K562 (cell line): ENCODE data around the gene WDR31. TPM values are rescaled to one million over a fixed set of nuclear protein-coding genes. Genes with fewer than 3 reads are reported as not detected.

Experiments used
- ATAC-seq: fragments of 200-7000 bp; cut with Tn5 transposase; 3 replicates; pipeline ENCODE4 v1.9.1; 2020; ENCODE audit warnings: moderate library complexity
- BruUV-seq: library from RNA; stranded (reverse); fragments of 400-500 nt; replicated peaks from 2 replicates; lab custom pipeline; 2021; lab: Mats Ljungman, UMichigan
- CTCF ChIA-PET: fragments of 300-600 bp; formaldehyde crosslinking; extraction: SDS; loops from one replicate; lab custom pipeline; 2021; ENCODE audit warnings: low intra/inter-chr PET ratio; lab: Yijun Ruan, JAX
- POLR2A ChIA-PET: fragments of 300-600, 350-650 bp; sonication (Branson Sonifier 250); formaldehyde crosslinking; extraction: SDS; loops from one replicate; lab custom pipeline; 2021; ENCODE audit warnings: antibody characterized with exemption, inconsistent platforms; lab: Yijun Ruan, JAX
- DNase-seq, 4 experiments: peaks; one replicate each; pipeline versions ENCODE4 v3.0.0 to v3.0.0-alpha.2; 2011 to 2018; ENCODE audit warnings: low spot score in 3 of 4, mixed read lengths in 3 of 4; ENCODE audit errors: extremely low read depth in 1 of 4
- FAIRE-seq: peaks from 2 replicates; lab custom pipeline; 2011; peaks lifted over from hg19 to GRCh38; lab: Jason Lieb, UNC
- H2AFZ ChIP-seq: 2 replicates; pipeline ENCODE4 v1.6.0; 2011; ENCODE audit warnings: low read depth, low read length, control low read depth, inconsistent platforms
- H3K27ac ChIP-seq: fragments of 200-600 bp; 3 replicates; pipeline ENCODE4 v1.8.0; 2011; ENCODE audit warnings: low read depth, mild to moderate bottlenecking, control low read depth, inconsistent platforms, low read length, moderate library complexity, mixed read lengths; ENCODE audit errors: extremely low read depth
- H3K27me3 ChIP-seq, 2 experiments: fragments of 300-600 bp in 1 of 2; 2 replicates in 1 of 2; 3 replicates in 1 of 2; pipeline versions ENCODE4 v1.6.0 to v1.8.0; 2011; ENCODE audit warnings: inconsistent platforms in 2 of 2, low read length in 2 of 2, mild to moderate bottlenecking in 1 of 2, mixed read lengths in 1 of 2, moderate library complexity in 1 of 2; ENCODE audit not compliant: control insufficient read depth in 2 of 2, insufficient read depth in 2 of 2
- H3K36me3 ChIP-seq: fragments of 300-600 bp; 3 replicates; pipeline ENCODE4 v1.8.0; 2011; ENCODE audit warnings: mild to moderate bottlenecking, low read length, inconsistent platforms; ENCODE audit not compliant: control insufficient read depth, insufficient read depth
- H3K4me1 ChIP-seq, 2 experiments: fragments of 200-600 bp in 1 of 2; replicated peaks in 1 of 2; 2 replicates in 1 of 2; 3 replicates in 1 of 2; pipeline versions ENCODE4 v1.5.1 to v1.8.0; 2011; ENCODE audit warnings: inconsistent platforms in 2 of 2, low read length in 2 of 2, mild to moderate bottlenecking in 1 of 2, mixed read lengths in 1 of 2, moderate library complexity in 1 of 2; ENCODE audit not compliant: control insufficient read depth in 2 of 2, insufficient read depth in 2 of 2
- H3K4me2 ChIP-seq: 2 replicates; pipeline ENCODE4 v1.6.1; 2011; ENCODE audit warnings: low read length, control low read depth, inconsistent platforms, mixed read lengths; ENCODE audit not compliant: insufficient read depth
- H3K4me3 ChIP-seq: fragments of 200-600 bp; sonication (generic), shearing (Covaris generic); 2 replicates; pipeline ENCODE4 v1.5.1; 2016; ENCODE audit warnings: control low read depth, inconsistent platforms
- H3K79me2 ChIP-seq: fragments of 200-600 bp; 3 replicates; pipeline ENCODE4 v1.8.0; 2011; ENCODE audit warnings: low read length, inconsistent platforms; ENCODE audit not compliant: control insufficient read depth, insufficient read depth
- H3K9ac ChIP-seq, 2 experiments: 2 replicates each; pipeline versions ENCODE4 v1.6.0 to v1.6.1; 2011; ENCODE audit warnings: low read depth in 2 of 2, low read length in 2 of 2, control low read depth in 1 of 2, inconsistent platforms in 1 of 2, mild to moderate bottlenecking in 1 of 2, mixed read lengths in 1 of 2; ENCODE audit not compliant: insufficient read depth in 1 of 2
- H3K9me1 ChIP-seq: one replicate; pipeline ENCODE4 v1.6.0; 2011; ENCODE audit warnings: inconsistent platforms, mild to moderate bottlenecking, low read length, moderate library complexity; ENCODE audit not compliant: control insufficient read depth, insufficient read depth
- H3K9me3 ChIP-seq: replicated peaks from 2 replicates; pipeline ENCODE4 v1.5.1; 2011; ENCODE audit warnings: low read depth, low read length, inconsistent platforms; ENCODE audit not compliant: control insufficient read depth, insufficient read depth
- H4K20me1 ChIP-seq: replicated peaks from 2 replicates; pipeline ENCODE4 v1.6.1; 2011; ENCODE audit warnings: low read length, inconsistent platforms, mixed read lengths; ENCODE audit not compliant: control insufficient read depth, insufficient read depth
- ETV5 ChIP-seq: sonication (generic); formaldehyde crosslinking; IDR thresholded peaks from 2 replicates; pipeline ENCODE4 v1.4.0; 2020; ENCODE audit warnings: low read depth, mild to moderate bottlenecking, missing genetic modification reagents
- KAT2B ChIP-seq: IDR thresholded peaks from one replicate; pipeline ENCODE4 v1.6.1; 2012; ENCODE audit warnings: low read depth, mild to moderate bottlenecking, control low read depth, inconsistent platforms, low read length, moderate library complexity
- KAT7 ChIP-seq: sonication (generic); formaldehyde crosslinking; IDR thresholded peaks from 2 replicates; pipeline ENCODE4 v1.8.0; 2022; ENCODE audit warnings: missing genetic modification reagents, mild to moderate bottlenecking, borderline replicate concordance
- KLF16 ChIP-seq: IDR thresholded peaks from 2 replicates; pipeline ENCODE4 v1.6.1; 2016; ENCODE audit warnings: antibody characterized with exemption
- RBM25 ChIP-seq: fragments of 200-400 bp; formaldehyde crosslinking; IDR thresholded peaks from 2 replicates; pipeline ENCODE4 v1.6.1; 2018; ENCODE audit warnings: low read length, low read depth, moderate library complexity; ENCODE audit not compliant: severe bottlenecking
- SMAD2 ChIP-seq: fragments of 150-350 bp; IDR thresholded peaks from 2 replicates; pipeline ENCODE4 v1.6.1; 2014; ENCODE audit warnings: low read depth, mild to moderate bottlenecking, low read length
- SMC3 ChIP-seq: conservative IDR thresholded peaks from 2 replicates; pipeline ENCODE4 v1.6.1; 2011; ENCODE audit warnings: low read depth, low read length, improper control_type of control experiment; ENCODE audit not compliant: insufficient read depth
- SRSF7 ChIP-seq: fragments of 200-400 bp; formaldehyde crosslinking; optimal IDR thresholded peaks from 2 replicates; pipeline ENCODE3; 2017; ENCODE audit warnings: mild to moderate bottlenecking, low read depth, low read length
- WGBS: fragments of 100-300 bp; shearing (Covaris generic); methylation state at CpG from one replicate; pipeline ENCODE4 v1.1.6; 2016; ENCODE audit warnings: low coverage, mixed read lengths; ENCODE audit not compliant: insufficient coverage; ENCODE audit errors: missing lambda C conversion rate; 5-methylcytosine and 5-hydroxymethylcytosine counted together
- in situ Hi-C: fragments of 300-500 bp; cut with MboI; formaldehyde crosslinking; loops from 4 replicates; pipeline ENCODE4 v1.15.0; 2018; ENCODE audit warnings: inconsistent platforms, mixed read lengths
- intact Hi-C: fragments of 100-400 bp; cut with micrococcal nuclease; formaldehyde crosslinking; loops from 2 replicates; pipeline ENCODE4 v1.14.2; 2022
- polyA plus RNA-seq, 8 experiments: library from polyadenylated mRNA; depleted of rRNA in 4 of 8; stranded (reverse) in 5 of 8; unstranded in 3 of 8; fragments of >200 nt; fragmentation: Nextera tagmentation in 2 of 8; fragmentation: Illumina TruSeq in 1 of 8; extraction: Ambion mirVana in 2 of 8; extraction: Trizol in 1 of 8; gene quantifications; 2 replicates each; pipeline versions ENCODE4 v1.2.1 to v1.2.3, GENCODE V29; 2011 to 2014; ENCODE audit warnings: inconsistent platforms in 1 of 8, missing spikeins in 1 of 8
- total RNA-seq, 7 experiments: library from RNA; depleted of rRNA in 6 of 7; stranded (reverse); fragments of >200 nt in 6 of 7; fragmentation: Illumina TruSeq in 2 of 7; extraction: Trizol in 2 of 7; gene quantifications; 2 replicates each; pipeline versions ENCODE4 v1.2.1 to v1.2.3, GENCODE V29; 2011 to 2021; ENCODE audit warnings: low replicate concordance in 1 of 7
- TF ChIP-seq, protein P1 (sequence below): fragments of 250-450 bp; sonication (Bioruptor Pico); IDR thresholded peaks from 2 replicates; pipeline ENCODE4 v1.9.0; 2021; ENCODE audit warnings: mild to moderate bottlenecking, inconsistent platforms
- TF ChIP-seq, protein P2 (sequence below), 2 experiments: fragments of 200-800 bp in 1 of 2; sonication (Bioruptor generic) in 1 of 2; sonication (generic) in 1 of 2; formaldehyde crosslinking in 1 of 2; IDR thresholded peaks in 1 of 2; conservative IDR thresholded peaks in 1 of 2; 2 replicates each; pipeline versions ENCODE4 v1.5.0 to v1.6.1; 2016 to 2020; ENCODE audit warnings: missing compliant biosample characterization in 1 of 2, missing genetic modification characterization in 1 of 2, missing genetic modification reagents in 1 of 2

WDR31 gene
- total and polyA plus RNA-seq, 9 of the 15 experiments (the other 6 are each of a cell fraction or from before 2014, with no cell fraction given), result 0.35 to 1.8 (median 0.95) TPM

DNA sequence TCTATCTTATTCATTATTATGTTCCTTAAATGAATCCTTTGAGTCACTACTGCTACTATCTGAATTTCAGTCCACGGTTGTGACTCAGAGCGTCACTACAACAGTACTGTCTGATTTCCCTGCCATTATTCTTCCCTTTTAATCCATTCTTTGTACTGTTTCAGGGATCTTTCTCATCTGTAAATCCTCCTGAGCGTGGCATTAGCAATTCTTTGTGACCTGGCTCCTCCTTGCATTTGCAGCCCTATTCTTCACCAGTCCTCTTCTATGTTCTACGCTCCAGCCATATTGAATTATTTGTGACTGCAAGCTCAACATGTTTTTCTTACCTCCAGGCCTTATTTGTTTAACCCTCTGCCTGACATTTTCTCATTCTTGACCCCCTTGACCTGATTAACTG, 58.7 kb downstream of the WDR31 start:
- Histone ChIP-seq H2AFZ (no peak overlapping the region), H3K27ac (no peak overlapping the region), H3K4me1 (peaks cover 2 to 3% of the 10 kb centered on the region in 2 experiments; a peak in 3 of 5 replicates), H3K36me3 (peaks cover 92% of the 10 kb centered on the region), H3K27me3 (no peaks in the 10 kb centered on the region), H3K4me3 (no peak overlapping the region), H4K20me1 (no peaks in the 10 kb centered on the region), H3K4me2 (no peak overlapping the region), H3K9ac (no peak overlapping the region), H3K9me1 (no peaks in the 10 kb centered on the region), H3K79me2 (peaks cover 25% of the 10 kb centered on the region), H3K9me3 (no peaks in the 10 kb centered on the region)
- TF ChIP-seq, protein P1, sequence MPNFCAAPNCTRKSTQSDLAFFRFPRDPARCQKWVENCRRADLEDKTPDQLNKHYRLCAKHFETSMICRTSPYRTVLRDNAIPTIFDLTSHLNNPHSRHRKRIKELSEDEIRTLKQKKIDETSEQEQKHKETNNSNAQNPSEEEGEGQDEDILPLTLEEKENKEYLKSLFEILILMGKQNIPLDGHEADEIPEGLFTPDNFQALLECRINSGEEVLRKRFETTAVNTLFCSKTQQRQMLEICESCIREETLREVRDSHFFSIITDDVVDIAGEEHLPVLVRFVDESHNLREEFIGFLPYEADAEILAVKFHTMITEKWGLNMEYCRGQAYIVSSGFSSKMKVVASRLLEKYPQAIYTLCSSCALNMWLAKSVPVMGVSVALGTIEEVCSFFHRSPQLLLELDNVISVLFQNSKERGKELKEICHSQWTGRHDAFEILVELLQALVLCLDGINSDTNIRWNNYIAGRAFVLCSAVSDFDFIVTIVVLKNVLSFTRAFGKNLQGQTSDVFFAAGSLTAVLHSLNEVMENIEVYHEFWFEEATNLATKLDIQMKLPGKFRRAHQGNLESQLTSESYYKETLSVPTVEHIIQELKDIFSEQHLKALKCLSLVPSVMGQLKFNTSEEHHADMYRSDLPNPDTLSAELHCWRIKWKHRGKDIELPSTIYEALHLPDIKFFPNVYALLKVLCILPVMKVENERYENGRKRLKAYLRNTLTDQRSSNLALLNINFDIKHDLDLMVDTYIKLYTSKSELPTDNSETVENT, result no peak
- intact Hi-C loops, result no loop called here
- CTCF ChIA-PET, result no interaction called here
- 98% methylated on average over 4 of the region's 4 CpGs for WGBS
- POLR2A ChIA-PET, result interaction anchor here (2.4 kb wide), 1 partner anchor 9 kb away, joined by 8 read pairs; no protein-coding TSS in a partner anchor
- BruUV-seq, result no TSS peak
- in situ Hi-C loops, result no loop called here
- DNase-seq (no peak), FAIRE-seq (no peak), ATAC-seq (no peak)

DNA sequence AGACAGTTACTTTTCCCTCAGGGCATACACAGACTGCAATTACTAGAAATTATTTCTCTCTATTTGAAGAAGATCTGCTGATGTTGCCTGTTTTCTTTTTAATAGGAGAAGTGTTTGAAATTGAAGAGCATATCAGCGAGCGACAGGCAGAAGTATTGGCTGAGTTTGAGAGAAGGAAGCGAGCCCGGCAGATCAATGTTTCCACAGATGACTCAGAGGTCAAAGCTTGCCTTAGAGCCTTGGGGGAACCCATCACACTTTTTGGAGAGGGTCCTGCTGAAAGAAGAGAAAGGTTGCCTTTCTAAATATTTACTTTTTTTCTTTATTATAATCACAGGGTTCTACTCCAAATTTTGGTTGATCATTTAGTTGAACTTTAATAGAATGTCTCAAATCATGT, 61.2 kb downstream of the WDR31 start:
- 90% methylated on average over 4 of the region's 4 CpGs for WGBS
- Histone ChIP-seq H4K20me1 (no peaks in the 10 kb centered on the region), H3K9me3 (no peaks in the 10 kb centered on the region), H3K27me3 (no peaks in the 10 kb centered on the region), H3K4me1 (peaks cover 3 to 6% of the 10 kb centered on the region in 2 experiments; a peak in 3 of 5 replicates), H3K9me1 (no peaks in the 10 kb centered on the region), H3K79me2 (peaks cover 50% of the 10 kb centered on the region), H3K36me3 (peaks cover 73% of the 10 kb centered on the region), H3K4me3 (no peak overlapping the region), H3K9ac (no peak overlapping the region), H3K27ac (no peak overlapping the region), H2AFZ (no peak overlapping the region), H3K4me2 (no peak overlapping the region)
- no peak for DNase-seq
- ChIA-PET CTCF (no interaction called here), POLR2A (no interaction called here)
- no peak for FAIRE-seq
- BruUV-seq, result no TSS peak
- intact Hi-C loops, result loop anchor here (10.0 kb wide), 2 partner anchors 126 to 354 kb away; partner anchors contain the start of gene ALAD
- ATAC-seq, result no peak
- in situ Hi-C loops, result no loop called here
- no peak for TF ChIP-seq RBM25
- no peak for TF ChIP-seq SMAD2
- TF ChIP-seq, protein P2, sequence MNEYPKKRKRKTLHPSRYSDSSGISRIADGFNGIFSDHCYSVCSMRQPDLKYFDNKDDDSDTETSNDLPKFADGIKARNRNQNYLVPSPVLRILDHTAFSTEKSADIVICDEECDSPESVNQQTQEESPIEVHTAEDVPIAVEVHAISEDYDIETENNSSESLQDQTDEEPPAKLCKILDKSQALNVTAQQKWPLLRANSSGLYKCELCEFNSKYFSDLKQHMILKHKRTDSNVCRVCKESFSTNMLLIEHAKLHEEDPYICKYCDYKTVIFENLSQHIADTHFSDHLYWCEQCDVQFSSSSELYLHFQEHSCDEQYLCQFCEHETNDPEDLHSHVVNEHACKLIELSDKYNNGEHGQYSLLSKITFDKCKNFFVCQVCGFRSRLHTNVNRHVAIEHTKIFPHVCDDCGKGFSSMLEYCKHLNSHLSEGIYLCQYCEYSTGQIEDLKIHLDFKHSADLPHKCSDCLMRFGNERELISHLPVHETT (CRISPR knock-in tag; conservative IDR thresholded peaks at IDR 0.05 in 1 of 2, IDR thresholded peaks at IDR 0.05 in 1 of 2), result no peak
- no peak for TF ChIP-seq ETV5
- no peak for TF ChIP-seq SRSF7
- no peak for TF ChIP-seq KLF16
- TF ChIP-seq KAT7 (CRISPR knock-in tag), result no peak
- TF ChIP-seq SMC3, result no peak
- TF ChIP-seq KAT2B, result no peak
